ENCODE measurements around the gene AJM1. TPM values are rescaled to one million over a fixed set of nuclear protein-coding genes. Genes with fewer than 3 reads are reported as not detected.

Gene AJM1
- total RNA-seq, 4 donors from 2014 or later, result 0.72 to 2.5 (median 0.78) TPM

DNA sequence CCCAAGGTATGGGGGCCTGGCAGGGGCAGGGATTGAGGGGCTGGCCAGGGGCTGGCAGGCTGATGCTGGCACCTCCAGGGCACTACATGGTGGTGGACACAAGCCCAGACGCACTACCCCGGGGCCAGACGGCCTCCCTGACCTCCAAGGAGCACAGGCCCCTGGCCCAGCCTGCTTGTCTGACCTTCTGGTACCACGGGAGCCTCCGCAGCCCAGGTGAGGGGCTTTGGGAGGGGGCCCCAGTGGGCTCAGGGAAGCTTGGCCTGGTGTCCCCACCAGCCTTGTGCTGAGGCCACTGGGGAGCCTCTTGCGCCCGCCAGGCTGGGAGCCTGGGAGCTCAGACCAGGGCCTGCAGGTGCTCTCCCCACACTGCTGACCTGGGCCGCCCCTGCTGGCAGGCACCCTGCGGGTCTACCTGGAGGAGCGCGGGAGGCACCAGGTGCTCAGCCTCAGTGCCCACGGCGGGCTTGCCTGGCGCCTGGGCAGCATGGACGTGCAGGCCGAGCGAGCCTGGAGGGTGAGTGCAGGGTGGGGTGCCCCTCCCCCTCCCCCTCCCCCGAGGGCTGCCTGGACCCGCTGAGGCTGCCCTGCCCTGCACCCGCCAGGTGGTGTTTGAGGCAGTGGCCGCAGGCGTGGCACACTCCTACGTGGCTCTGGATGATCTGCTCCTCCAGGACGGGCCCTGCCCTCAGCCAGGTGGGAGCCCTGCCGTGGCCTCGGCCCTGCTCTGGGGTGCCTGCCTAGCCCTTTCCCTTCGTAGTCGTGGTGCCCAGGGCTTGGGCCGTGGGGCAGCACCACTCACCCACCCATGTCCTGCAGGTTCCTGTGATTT, 15.5 kb downstream of the AJM1 start:
- TF ChIP-seq, protein P1, sequence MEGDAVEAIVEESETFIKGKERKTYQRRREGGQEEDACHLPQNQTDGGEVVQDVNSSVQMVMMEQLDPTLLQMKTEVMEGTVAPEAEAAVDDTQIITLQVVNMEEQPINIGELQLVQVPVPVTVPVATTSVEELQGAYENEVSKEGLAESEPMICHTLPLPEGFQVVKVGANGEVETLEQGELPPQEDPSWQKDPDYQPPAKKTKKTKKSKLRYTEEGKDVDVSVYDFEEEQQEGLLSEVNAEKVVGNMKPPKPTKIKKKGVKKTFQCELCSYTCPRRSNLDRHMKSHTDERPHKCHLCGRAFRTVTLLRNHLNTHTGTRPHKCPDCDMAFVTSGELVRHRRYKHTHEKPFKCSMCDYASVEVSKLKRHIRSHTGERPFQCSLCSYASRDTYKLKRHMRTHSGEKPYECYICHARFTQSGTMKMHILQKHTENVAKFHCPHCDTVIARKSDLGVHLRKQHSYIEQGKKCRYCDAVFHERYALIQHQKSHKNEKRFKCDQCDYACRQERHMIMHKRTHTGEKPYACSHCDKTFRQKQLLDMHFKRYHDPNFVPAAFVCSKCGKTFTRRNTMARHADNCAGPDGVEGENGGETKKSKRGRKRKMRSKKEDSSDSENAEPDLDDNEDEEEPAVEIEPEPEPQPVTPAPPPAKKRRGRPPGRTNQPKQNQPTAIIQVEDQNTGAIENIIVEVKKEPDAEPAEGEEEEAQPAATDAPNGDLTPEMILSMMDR (IDR thresholded peaks at IDR 0.05), result no peak
- DNase-seq (ENCODE audit: low spot score) (no peak), ATAC-seq (ENCODE audit: low FRiP score) (no peak)

DNA sequence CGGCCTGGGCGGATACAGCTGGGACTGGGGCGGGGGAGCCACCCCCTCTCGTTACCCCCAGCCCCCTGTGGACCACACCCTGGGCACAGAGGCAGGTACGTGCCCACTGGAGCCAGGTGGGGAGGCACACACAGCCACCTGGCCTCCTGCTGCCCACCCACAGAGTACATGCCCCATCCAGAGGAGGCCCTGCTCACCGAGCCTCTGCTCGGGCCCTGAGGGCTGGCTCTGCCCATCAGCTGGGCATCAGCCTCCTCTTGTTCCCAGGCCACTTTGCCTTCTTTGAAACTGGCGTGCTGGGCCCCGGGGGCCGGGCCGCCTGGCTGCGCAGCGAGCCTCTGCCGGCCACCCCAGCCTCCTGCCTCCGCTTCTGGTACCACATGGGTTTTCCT, 16.2 kb downstream of the AJM1 start:
- DNase-seq (ENCODE audit: low spot score), result no peak
- no peak for ATAC-seq (ENCODE audit: low FRiP score)
- TF ChIP-seq, protein P1 (IDR thresholded peaks at IDR 0.05), result no peak

DNA sequence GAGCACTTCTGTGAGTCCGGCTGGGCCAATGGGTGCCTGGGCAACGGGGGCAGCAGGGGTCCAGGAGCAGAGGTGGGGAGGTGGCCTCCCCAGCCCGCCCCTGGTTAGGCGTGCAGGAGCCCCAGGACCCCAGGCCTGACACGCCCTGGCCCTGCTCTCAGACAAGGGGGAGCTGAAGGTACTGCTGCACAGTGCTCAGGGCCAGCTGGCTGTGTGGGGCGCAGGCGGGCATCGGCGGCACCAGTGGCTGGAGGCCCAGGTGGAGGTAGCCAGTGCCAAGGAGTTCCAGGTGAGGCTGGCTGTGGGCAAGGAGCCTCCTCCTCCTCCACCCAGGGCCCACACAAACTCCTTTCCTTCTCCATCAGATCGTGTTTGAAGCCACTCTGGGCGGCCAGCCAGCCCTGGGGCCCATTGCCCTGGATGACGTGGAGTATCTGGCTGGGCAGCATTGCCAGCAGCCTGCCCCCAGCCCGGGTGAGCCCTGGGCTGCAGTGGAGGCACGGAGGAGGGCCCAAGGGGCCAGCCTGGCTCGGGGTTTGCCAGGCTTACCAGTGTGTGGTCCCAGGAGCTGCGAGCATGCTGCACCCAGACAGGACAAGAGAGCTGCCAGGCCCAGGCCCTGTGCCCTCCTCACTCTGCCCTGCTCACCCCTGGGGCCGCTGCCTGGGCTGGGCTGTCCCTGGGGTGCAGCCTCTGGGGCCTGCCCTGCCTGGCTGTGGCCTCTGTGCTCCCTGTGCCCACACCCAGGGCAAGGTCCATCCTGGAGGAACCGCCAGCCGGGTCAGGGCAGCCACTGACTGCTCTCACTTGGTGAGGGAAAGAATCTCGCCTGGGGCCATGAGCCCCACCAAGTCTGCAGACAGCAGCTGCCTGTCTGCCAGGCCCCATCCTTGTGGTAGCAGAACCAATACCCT, 16.8 kb downstream of the AJM1 start:
- TF ChIP-seq, protein P1 (IDR thresholded peaks at IDR 0.05), result no peak
- peak; percentile 29 for ATAC-seq (ENCODE audit: low FRiP score)
- no peak for DNase-seq (ENCODE audit: low spot score)

DNA sequence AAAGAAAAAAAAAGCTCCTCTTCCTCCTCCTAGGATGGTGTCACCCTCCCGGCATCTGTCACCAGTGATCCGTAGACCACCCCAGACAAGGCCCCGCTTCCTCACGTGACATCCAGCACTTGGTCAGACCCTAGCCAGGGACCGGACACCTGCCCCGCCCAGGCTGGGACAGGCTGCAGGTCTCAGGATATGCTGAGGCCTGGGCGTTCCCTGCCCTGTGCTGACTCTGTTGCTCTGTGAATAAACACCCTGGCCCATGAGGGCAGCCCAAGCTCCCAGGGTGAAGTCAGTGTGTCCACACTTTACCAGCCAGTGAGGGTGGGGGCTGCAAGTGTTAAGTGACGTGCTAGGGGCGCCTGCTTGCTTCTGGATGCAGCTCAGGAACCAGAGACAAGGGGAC, 18.3 kb downstream of the AJM1 start:
- DNase-seq (ENCODE audit: low spot score) (no peak), ATAC-seq (ENCODE audit: low FRiP score) (no peak)
- TF ChIP-seq, protein P1 (IDR thresholded peaks at IDR 0.05), result no peak

DNA sequence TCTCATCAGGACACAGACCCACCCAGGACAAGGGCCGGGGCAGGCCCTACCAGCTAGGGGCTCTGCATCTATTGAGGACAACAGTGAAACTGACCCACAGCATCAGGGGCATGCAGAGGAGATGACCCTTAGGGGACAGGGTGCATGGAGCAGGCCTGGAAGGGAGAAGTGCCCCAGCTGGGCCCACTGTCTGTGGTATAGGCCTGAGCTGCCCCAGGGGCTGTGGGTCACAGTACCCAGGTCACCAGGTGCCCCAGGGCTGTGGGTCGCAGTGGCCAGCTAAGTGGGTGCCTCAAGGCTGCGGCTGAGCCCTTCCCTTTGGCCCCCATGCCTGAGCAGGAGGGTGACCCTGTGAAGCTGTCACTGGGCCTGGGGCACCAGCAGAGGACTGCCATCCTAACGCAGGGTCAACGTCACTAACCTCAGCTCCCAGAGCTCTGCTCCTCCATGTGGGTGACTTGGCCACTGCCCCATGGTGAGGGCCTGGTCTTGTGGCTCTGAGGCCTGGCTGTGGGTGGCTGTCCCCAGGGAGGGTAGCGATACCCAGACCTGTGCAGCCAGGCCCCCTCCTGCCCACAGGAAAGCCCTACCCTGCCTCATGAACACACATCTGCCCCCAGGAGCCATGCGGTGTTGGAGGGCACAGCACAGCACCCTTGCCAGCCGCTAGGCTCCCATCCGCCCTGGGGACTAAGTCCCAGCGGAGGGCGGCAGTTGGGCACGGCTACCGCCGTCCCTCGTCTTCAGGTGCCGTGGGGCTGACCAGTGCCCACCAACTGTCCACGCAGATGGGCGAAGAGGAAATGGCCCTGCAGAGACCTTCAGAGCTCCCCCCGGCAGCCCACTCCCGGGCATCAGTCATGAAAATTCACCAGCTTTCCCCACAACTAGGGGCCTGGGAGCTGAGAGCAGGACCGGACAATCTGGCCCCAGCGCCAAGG, 18.9 kb downstream of the AJM1 start:
- no peak for ATAC-seq (ENCODE audit: low FRiP score)
- no peak for DNase-seq (ENCODE audit: low spot score)
- TF ChIP-seq, protein P1 (IDR thresholded peaks at IDR 0.05), result no peak

DNA sequence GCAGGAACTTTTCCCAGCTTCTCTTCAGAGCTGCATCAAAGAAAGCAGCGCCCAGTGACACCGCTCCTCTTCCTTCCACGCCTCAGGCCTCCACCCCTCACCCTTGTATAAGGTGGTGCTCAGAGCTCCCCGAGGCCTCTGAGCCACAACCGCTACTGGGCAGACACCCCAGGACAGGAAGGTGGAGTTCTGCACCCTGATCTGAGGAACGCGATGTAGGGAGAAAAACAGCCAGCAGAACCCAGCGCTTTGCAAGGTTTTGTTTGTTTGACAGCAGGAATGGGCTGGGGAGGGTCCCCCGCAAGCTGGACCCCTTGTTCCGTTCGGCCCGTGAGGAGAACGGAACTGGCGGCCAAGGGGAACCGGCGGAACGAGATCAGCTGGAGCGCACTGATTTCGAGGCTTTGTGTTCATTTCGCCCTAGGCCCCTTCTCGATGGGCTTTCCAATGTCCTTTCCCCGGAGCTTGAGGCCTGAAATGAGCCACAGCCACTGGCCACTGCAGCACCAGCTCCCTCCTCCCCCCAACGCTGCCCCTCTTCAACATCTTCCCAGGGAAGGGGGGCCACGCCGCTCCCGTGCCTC, 19.7 kb downstream of the AJM1 start:
- ATAC-seq (ENCODE audit: low FRiP score) (no peak), DNase-seq (ENCODE audit: low spot score) (no peak)
- TF ChIP-seq, protein P1 (IDR thresholded peaks at IDR 0.05), result no peak
